ENCODE data around the gene C12orf60.
"Not testable (repeated sequence)": the region's sequence is repeated elsewhere in the genome, so short reads cannot be mapped to it uniquely, and the experiment has no call there.

C12orf60 gene, protein sequence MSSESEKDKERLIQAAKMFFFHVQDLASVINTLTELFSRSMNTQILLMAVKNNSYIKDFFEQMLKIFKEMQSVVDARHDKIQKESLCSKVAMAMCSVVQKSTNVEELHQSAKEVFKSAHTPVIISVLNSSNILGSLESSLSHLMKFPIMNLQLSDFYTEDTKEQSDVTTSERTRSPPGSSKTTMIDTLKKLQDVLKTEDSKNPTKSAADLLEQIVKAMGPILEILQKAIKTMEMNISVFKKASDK

DNA sequence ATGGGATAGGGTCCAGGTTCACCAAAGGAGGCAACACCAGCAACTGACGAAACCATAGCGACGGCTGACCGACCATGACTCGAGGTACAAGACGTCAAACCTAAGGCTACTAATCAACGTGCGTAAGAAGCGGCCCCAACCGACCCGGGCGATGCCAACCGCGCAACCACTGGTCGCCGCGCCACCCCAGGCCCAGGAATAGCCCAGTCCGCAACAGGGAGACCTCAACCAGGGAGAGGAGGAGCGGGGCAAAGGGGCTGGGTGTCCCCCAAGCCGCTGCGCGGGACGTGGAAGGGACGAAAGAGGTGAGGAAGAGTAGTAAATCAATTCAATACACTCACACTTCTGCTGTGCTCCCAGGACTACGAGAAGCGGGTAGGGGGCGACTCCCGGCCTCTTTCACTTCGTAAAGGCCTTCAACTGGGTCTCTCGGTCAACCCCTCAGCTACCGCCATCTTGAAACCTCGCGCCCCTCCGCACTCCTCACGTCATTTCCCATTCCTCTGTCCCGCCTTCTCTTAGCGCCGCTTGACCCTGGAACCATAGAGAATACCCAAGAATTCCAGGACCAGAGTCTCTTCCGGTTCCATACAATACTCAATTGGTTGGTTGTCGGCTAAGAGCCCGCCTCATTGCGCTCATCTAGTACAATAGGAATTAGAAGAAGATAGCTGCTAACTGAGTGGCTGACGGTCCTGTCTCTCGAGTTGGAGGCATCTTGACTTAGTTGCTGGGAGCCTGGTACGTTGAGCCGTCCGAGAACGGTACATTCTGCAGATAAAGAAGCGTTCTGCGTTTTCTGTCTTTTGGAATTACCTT is at the start of gene C12orf60, which contains the start of gene WBP11:
C12orf60 (plus strand) TSS at position 660 of the 819 bp plus-strand sequence. CDS start 19,266 bp downstream, outside the sequence.
WBP11 (minus strand) TSS at position 468 of the 819 bp plus-strand sequence. CDS start 2,095 bp downstream, outside the sequence.
- Histone ChIP-seq H3K4me3 (peak within 1 kb of the TSS; percentile 82), H3K9ac (peak within 1 kb of the TSS; percentile 88), H3K9me3 (no peaks in the 10 kb centered on the region), H3K27me3 (no peaks in the 10 kb centered on the region), H3K4me1 (peaks cover 30% of the 10 kb centered on the region), H3K27ac (peak within 1 kb of the TSS; percentile 89), H4K20me1 (peaks cover 41% of the 10 kb centered on the region), H3K4me2 (peak within 1 kb of the TSS; percentile 85), H3K36me3 (peaks cover 11% of the 10 kb centered on the region)
- no peak for TF ChIP-seq Cebpa-rat (IDR thresholded peaks at IDR 0.05)

DNA sequence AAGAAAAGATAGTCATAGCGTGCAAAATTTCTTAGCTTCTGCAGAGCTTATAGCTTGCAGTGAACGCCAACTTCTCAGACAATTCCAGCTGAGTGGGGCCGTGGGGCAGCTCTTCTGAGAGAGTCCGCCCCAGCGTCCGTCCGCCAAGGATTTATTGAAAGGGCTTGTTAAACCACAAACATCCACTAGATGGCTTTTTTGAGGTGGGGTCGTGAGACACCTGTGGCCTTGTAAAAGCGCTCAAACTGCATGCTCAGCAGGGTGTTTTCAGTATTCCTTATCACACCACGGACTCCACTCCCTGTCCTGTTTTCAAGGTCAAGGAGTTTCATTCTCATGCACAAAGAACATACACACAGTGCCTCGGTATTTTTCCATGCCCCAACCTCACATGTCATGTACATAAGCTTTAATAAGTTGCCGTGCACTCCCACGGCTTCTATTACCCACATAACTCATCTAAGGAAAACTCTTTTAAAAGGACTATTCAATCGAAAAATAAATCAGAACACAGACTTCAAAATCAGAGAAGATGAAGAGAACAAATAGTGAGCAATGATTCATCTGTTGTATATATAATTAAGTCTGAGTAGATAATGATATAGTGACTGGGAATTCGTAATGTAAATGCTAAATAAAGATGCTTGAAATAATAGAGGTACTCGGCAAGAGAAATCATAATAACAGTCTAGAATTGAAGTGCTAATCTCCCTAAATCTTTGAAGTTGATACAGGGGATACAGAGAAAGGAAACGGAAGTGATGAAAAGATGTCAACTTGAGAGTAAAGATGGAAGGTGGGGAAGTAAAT is 46.9 kb upstream of the C12orf60 start:
- no peaks in the 10 kb centered on the region for H3K27me3 ChIP-seq
- H4K20me1 ChIP-seq: no peaks in the 10 kb centered on the region
- no peak for TF ChIP-seq Cebpa-rat (IDR thresholded peaks at IDR 0.05)
- H3K27ac ChIP-seq: no peak overlapping the region
- no peaks in the 10 kb centered on the region for H3K4me1 ChIP-seq
- H3K9me3 ChIP-seq: peaks cover 20% of the 10 kb centered on the region
- H3K9ac ChIP-seq: no peak overlapping the region
- H3K4me2 ChIP-seq: no peak overlapping the region
- H3K4me3 ChIP-seq: no peak overlapping the region
- H3K36me3 ChIP-seq: peaks cover 10% of the 10 kb centered on the region

DNA sequence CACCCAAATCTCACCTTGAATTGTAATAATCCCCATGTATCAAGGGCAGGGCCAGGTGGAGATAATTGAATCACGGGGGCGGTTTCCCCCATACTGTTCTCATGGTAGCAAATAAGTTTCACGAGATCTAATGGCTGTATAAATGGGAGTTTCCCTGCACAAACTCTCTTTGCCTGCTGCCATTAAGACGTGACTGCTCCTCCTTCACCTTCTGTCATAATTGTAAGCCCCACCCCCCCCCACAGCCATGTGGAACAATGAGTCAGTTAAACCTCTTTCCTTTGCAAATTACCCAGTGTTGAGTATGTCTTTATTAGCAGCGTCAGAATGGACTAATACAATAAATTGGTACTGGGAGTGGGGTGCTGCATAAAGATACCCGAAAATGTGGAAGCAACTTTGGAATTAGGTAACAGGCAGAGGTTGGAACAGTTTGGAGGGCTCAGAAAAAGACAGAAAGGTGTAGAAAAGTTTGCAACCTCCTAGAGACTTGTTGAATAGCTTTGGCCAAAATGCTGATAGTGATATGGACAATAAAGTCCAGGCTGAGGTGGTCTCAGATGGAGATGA is 43.7 kb upstream of the C12orf60 start:
- not testable (repeated sequence) for H4K20me1 ChIP-seq, H3K4me3 ChIP-seq, H3K4me2 ChIP-seq, H3K27ac ChIP-seq, H3K27me3 ChIP-seq, H3K9ac ChIP-seq, H3K4me1 ChIP-seq
- H3K36me3 ChIP-seq: peaks cover 22% of the 10 kb centered on the region
- H3K9me3 ChIP-seq: peaks cover 32% of the 10 kb centered on the region

DNA sequence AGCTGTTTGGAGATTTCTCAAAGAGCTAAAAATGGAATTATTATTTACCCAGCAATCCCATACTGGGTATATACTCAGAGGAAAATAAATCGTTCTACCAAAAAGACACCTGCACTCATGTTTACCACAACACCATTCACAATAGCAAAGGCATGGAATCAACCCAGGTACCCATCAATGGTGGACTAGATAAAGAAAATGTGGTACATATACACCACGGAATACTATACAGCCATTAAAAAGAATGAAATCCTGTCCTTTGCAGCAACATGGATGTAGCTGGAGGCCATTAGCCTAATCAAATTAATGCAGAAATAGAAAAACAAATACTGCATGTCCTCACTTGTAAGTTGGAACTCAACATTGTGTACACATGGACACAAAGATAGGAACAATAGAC is 38.1 kb upstream of the C12orf60 start:
- H3K4me1 ChIP-seq: peaks cover 26% of the 10 kb centered on the region
- no peak overlapping the region for H3K27ac ChIP-seq
- H3K9ac ChIP-seq: no peak overlapping the region
- H3K36me3 ChIP-seq: peaks cover 46% of the 10 kb centered on the region
- peaks cover 45% of the 10 kb centered on the region for H3K9me3 ChIP-seq
- no peaks in the 10 kb centered on the region for H3K27me3 ChIP-seq
- no peaks in the 10 kb centered on the region for H4K20me1 ChIP-seq
- H3K4me2 ChIP-seq: no peak overlapping the region
- TF ChIP-seq Cebpa-rat (IDR thresholded peaks at IDR 0.05): no peak
- H3K4me3 ChIP-seq: no peak overlapping the region

DNA sequence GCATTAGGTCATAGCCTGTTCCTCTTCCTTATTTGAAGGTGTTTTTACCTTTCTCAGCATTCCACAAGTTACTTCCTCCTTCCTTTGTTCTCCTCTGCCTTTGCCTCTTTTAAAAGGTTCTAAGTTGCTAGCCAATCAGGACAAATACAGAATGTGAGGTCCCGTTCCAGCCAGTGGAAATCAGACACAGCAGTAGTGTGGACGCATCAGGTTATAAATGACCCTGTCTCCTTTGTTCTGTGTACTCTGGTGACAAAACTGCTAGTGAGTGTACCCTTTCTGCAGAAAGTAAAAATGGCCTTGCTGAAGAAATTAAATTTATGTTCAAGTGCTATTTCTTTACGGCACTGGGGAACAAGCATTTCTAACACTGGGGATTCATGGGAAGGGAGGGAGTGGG is 37.5 kb upstream of the C12orf60 start:
- not testable (repeated sequence) for H3K4me2 ChIP-seq, H3K27ac ChIP-seq, H4K20me1 ChIP-seq, H3K4me3 ChIP-seq, H3K9ac ChIP-seq, H3K27me3 ChIP-seq
- Histone ChIP-seq H3K4me1 (peaks cover 26% of the 10 kb centered on the region), H3K9me3 (peaks cover 38% of the 10 kb centered on the region), H3K36me3 (peaks cover 41% of the 10 kb centered on the region)

DNA sequence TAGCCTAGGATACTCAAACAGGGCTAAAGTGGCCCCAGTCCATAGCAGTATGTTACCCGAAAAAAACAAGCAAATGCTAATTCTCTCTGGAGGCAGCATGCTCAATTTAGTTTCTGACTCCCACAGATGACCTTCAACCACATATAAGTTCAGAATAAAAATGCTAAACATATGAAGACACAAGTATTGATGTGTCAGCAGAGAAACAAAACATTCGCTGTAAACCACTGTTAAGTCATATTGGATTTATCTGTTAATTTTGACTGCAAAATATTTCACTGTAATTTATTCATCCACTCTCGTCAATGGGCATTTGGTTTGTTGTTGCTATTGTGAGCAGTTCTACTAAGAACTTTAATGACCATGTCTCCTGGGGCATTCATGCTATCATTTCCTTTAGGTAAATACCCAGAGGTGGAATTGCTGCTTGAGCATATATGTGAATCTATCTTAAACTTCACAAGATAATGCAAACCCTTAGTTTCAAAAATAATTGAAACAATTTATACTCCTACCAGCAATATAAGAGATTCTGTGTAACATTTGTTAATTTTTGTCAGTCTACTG is 36.7 kb upstream of the C12orf60 start:
- H3K36me3 ChIP-seq: peaks cover 34% of the 10 kb centered on the region
- TF ChIP-seq Cebpa-rat (IDR thresholded peaks at IDR 0.05): no peak

DNA sequence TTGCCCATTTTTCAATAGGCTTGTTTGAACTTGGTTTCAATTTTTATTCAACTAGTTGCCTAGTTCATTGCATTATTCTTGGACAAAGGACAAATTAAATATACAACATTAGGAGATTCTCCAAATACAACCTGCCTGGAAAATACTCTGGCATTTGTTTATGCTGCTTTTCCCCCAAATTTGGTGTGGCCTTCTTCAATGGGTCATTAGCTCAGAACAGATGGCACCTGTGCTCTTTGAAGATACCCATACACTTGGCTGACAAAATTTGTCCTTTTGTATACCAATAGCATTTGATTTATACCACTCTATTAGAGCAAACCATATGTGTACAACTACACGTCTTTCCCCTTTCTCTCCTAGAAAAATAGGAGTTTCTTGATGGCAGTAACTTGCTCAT is 35.9 kb upstream of the C12orf60 start:
- H3K4me2 ChIP-seq: no peak overlapping the region
- H3K4me1 ChIP-seq: peaks cover 32% of the 10 kb centered on the region
- no peak overlapping the region for H3K9ac ChIP-seq
- no peak for TF ChIP-seq Cebpa-rat (IDR thresholded peaks at IDR 0.05)
- H3K27me3 ChIP-seq: no peaks in the 10 kb centered on the region
- no peak overlapping the region for H3K4me3 ChIP-seq
- H4K20me1 ChIP-seq: no peaks in the 10 kb centered on the region
- no peak overlapping the region for H3K27ac ChIP-seq
- H3K9me3 ChIP-seq: peaks cover 22% of the 10 kb centered on the region
- H3K36me3 ChIP-seq: peaks cover 27% of the 10 kb centered on the region

More for the DNA sequence above, 36.7 kb upstream of the C12orf60 start:
- H3K4me2 ChIP-seq: no peak overlapping the region
- peaks cover 27% of the 10 kb centered on the region for H3K4me1 ChIP-seq
- H3K4me3 ChIP-seq: no peak overlapping the region
- no peak overlapping the region for H3K27ac ChIP-seq
- H3K27me3 ChIP-seq: no peaks in the 10 kb centered on the region
- H3K9me3 ChIP-seq: peaks cover 31% of the 10 kb centered on the region
- no peak overlapping the region for H3K9ac ChIP-seq
- H4K20me1 ChIP-seq: no peaks in the 10 kb centered on the region

DNA sequence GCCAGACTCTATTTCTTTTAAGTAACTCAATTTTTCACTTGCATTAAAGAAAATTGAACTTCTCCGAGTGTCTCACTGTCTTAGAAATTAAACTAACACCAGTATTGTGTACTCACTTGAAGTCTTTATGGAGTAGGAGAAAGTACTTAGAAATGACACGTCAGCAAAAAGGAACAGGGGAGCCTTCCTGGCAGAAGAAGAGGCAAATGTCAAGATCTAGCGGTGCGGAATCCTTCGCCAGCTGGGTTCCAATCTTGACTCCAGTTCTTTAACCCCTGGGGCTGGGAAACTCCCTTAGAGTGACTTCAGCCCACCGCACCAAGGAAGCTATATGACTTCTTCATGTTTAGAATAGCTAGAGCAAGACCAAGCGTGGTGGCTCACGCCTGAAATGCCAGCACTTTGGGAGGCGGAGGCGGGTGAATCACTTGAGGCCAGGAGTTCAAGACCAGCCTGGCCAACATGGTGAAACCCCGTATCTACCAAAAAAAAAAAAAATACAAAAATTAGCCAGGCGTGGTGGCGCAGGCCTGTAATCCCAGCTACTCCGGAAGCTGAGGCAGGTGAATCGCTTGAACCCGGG is 34.6 kb upstream of the C12orf60 start:
- H3K4me2 ChIP-seq: peak overlapping the region; percentile 74

More for the DNA sequence above, 34.6 kb upstream of the C12orf60 start:
- TF ChIP-seq Cebpa-rat (IDR thresholded peaks at IDR 0.05): no peak
- peaks cover 12% of the 10 kb centered on the region for H3K27me3 ChIP-seq
- peak overlapping the region; percentile 76 for H3K4me3 ChIP-seq
- H3K4me1 ChIP-seq: peaks cover 38% of the 10 kb centered on the region
- peaks cover 26% of the 10 kb centered on the region for H3K36me3 ChIP-seq
- peak overlapping the region; percentile 87 for H3K9ac ChIP-seq
- peaks cover 32% of the 10 kb centered on the region for H3K9me3 ChIP-seq
- no peaks in the 10 kb centered on the region for H4K20me1 ChIP-seq
- H3K27ac ChIP-seq: peak overlapping the region; percentile 88; the same call in 1 of the 2 replicates
